IPS-18a (cell line): ENCODE measurements around the gene GPR55.
"Not testable (repeated sequence)": the region's sequence is repeated elsewhere in the genome, so short reads cannot be mapped to it uniquely, and the experiment has no call there.

ENCODE experiments used
- H3K27ac ChIP-seq: one replicate; pipeline ENCODE4 v1.5.1; 2013; ENCODE audit warnings: low read length
- H3K27me3 ChIP-seq: one replicate; pipeline ENCODE4 v1.6.1; 2013; ENCODE audit warnings: mild to moderate bottlenecking, low read length; ENCODE audit not compliant: control insufficient read depth, insufficient read depth
- H3K36me3 ChIP-seq: one replicate; pipeline ENCODE4 v1.6.1; 2013; ENCODE audit warnings: low read depth, low read length; ENCODE audit not compliant: control insufficient read depth
- H3K4me1 ChIP-seq: one replicate; pipeline ENCODE4 v1.6.1; 2013; ENCODE audit warnings: low read depth, low read length; ENCODE audit not compliant: control insufficient read depth
- H3K4me3 ChIP-seq: one replicate; pipeline ENCODE4 v1.5.1; 2013; ENCODE audit warnings: low read length
- H3K9ac ChIP-seq: one replicate; pipeline ENCODE4 v1.6.1; 2013; ENCODE audit warnings: mild to moderate bottlenecking, low read length, moderate library complexity
- H3K9me3 ChIP-seq: one replicate; pipeline ENCODE4 v1.6.1; 2013; ENCODE audit warnings: low read depth, low read length; ENCODE audit not compliant: control insufficient read depth

Gene GPR55

GRCh38 chr2:230924470-230925341 lies at the start of gene GPR55:
Gene GPR55, minus strand, starts transcription at chr2:230925242. Its CDS starts 14,280 bp downstream, at chr2:230910962.
- Histone ChIP-seq H3K4me1 (no peaks in the 10 kb centered on the region), H3K9me3 (no peaks in the 10 kb centered on the region), H3K27ac (no peak within 1 kb of the TSS), H3K36me3 (no peaks in the 10 kb centered on the region), H3K27me3 (no peaks in the 10 kb centered on the region), H3K9ac (no peak within 1 kb of the TSS), H3K4me3 (no peak within 1 kb of the TSS)

- H3K9ac ChIP-seq: no peak overlapping the region
Measured at GRCh38 chr2:230974096-230974913, 49.3 kb upstream of the GPR55 start.

GRCh38 chr2:230972046-230972445 lies 47.0 kb upstream of the GPR55 start:
- Histone ChIP-seq H3K4me1 (no peaks in the 10 kb centered on the region), H3K27ac (no peak overlapping the region), H3K27me3 (no peaks in the 10 kb centered on the region), H3K36me3 (no peaks in the 10 kb centered on the region), H3K9me3 (no peaks in the 10 kb centered on the region), H3K4me3 (no peak overlapping the region), H3K9ac (no peak overlapping the region)

More at GRCh38 chr2:230974096-230974913, 49.3 kb upstream of the GPR55 start:
- H3K27ac ChIP-seq: no peak overlapping the region
- H3K4me1 ChIP-seq: no peaks in the 10 kb centered on the region
- H3K9me3 ChIP-seq: no peaks in the 10 kb centered on the region
- no peak overlapping the region for H3K4me3 ChIP-seq
- no peaks in the 10 kb centered on the region for H3K27me3 ChIP-seq
- no peaks in the 10 kb centered on the region for H3K36me3 ChIP-seq

GRCh38 chr2:230969659-230970015 lies 44.6 kb upstream of the GPR55 start:
- Histone ChIP-seq H3K36me3 (no peaks in the 10 kb centered on the region), H3K4me1 (no peaks in the 10 kb centered on the region), H3K27me3 (no peaks in the 10 kb centered on the region), H3K9ac (no peak overlapping the region), H3K4me3 (no peak overlapping the region), H3K27ac (no peak overlapping the region), H3K9me3 (no peaks in the 10 kb centered on the region)

GRCh38 chr2:230968921-230969658 lies 44.0 kb upstream of the GPR55 start:
- Histone ChIP-seq H3K27me3 (no peaks in the 10 kb centered on the region), H3K9me3 (no peaks in the 10 kb centered on the region), H3K27ac (no peak overlapping the region), H3K4me1 (no peaks in the 10 kb centered on the region), H3K9ac (no peak overlapping the region), H3K36me3 (no peaks in the 10 kb centered on the region), H3K4me3 (no peak overlapping the region)

GRCh38 chr2:230968314-230968713 lies 43.3 kb upstream of the GPR55 start:
- not testable (repeated sequence) for H3K4me3 ChIP-seq, H3K9ac ChIP-seq, H3K9me3 ChIP-seq, H3K4me1 ChIP-seq, H3K27me3 ChIP-seq, H3K27ac ChIP-seq, H3K36me3 ChIP-seq

- Histone ChIP-seq H3K36me3 (no peaks in the 10 kb centered on the region), H3K4me3 (no peak overlapping the region), H3K4me1 (no peaks in the 10 kb centered on the region), H3K27me3 (no peaks in the 10 kb centered on the region), H3K9me3 (no peaks in the 10 kb centered on the region), H3K9ac (no peak overlapping the region), H3K27ac (no peak overlapping the region)
Measured at GRCh38 chr2:230967113-230967512, 42.1 kb upstream of the GPR55 start.

GRCh38 chr2:230964136-230964730 lies 39.2 kb upstream of the GPR55 start:
- H3K4me3 ChIP-seq: no peak overlapping the region
- no peaks in the 10 kb centered on the region for H3K36me3 ChIP-seq
- no peak overlapping the region for H3K9ac ChIP-seq
- no peaks in the 10 kb centered on the region for H3K27me3 ChIP-seq
- no peaks in the 10 kb centered on the region for H3K9me3 ChIP-seq
- peaks cover 2% of the 10 kb centered on the region for H3K4me1 ChIP-seq
- no peak overlapping the region for H3K27ac ChIP-seq

- Histone ChIP-seq H3K36me3 (no peaks in the 10 kb centered on the region), H3K4me1 (peaks cover 9% of the 10 kb centered on the region), H3K9me3 (no peaks in the 10 kb centered on the region), H3K9ac (no peak overlapping the region), H3K27me3 (peaks cover 28% of the 10 kb centered on the region), H3K27ac (no peak overlapping the region), H3K4me3 (no peak overlapping the region)
Measured at GRCh38 chr2:230961091-230961491, 36.0 kb upstream of the GPR55 start.

- Histone ChIP-seq H3K9ac (no peak overlapping the region), H3K4me1 (peaks cover 9% of the 10 kb centered on the region), H3K27me3 (peaks cover 28% of the 10 kb centered on the region), H3K27ac (no peak overlapping the region), H3K9me3 (no peaks in the 10 kb centered on the region), H3K4me3 (no peak overlapping the region), H3K36me3 (no peaks in the 10 kb centered on the region)
Measured at GRCh38 chr2:230960026-230960425, 35.0 kb upstream of the GPR55 start.
